Adrenal gland (tissue), 12 donors: ENCODE results near the gene LRRC8C. TPM values are rescaled to one million over a fixed set of nuclear protein-coding genes. Genes with fewer than 3 reads are reported as not detected.

Experiments used
- DNase-seq, 7 donors: peaks; one replicate each; pipeline ENCODE4 v3.0.0-alpha.2; 2019 to 2020
- H3K27ac ChIP-seq, 5 donors: fragments of 200-600 bp; sonication (generic) in 4 of 5; 1 replicate in 3 of 5; 2 replicates in 2 of 5; pipeline versions ENCODE4 v1.5.1 to v1.8.0; 2016 to 2020; ENCODE audit warnings: mild to moderate bottlenecking in 1 of 5
- H3K27me3 ChIP-seq: fragments of 200-600 bp; 2 replicates; pipeline ENCODE4 v1.8.0; 2021
- H3K36me3 ChIP-seq, 2 donors: fragments of 200-600 bp; replicated peaks in 1 of 2; 1 replicate in 1 of 2; 2 replicates in 1 of 2; pipeline versions ENCODE4 v1.5.1 to v1.8.0; 2018 to 2022
- H3K4me1 ChIP-seq, 2 donors: fragments of 200-600 bp; replicated peaks in 1 of 2; 1 replicate in 1 of 2; 2 replicates in 1 of 2; pipeline versions ENCODE4 v1.5.1 to v1.8.0; 2018 to 2021
- H3K4me3 ChIP-seq, 4 donors: fragments of 200-600 bp; sonication (generic) in 3 of 4; one replicate each; pipeline ENCODE4 v1.5.1; 2016 to 2018
- H3K9me3 ChIP-seq, 3 donors: fragments of 200-600 bp; sonication (generic) in 1 of 3; replicated peaks in 1 of 3; 1 replicate in 2 of 3; 2 replicates in 1 of 3; pipeline versions ENCODE4 v1.5.1 to v1.8.0; 2016 to 2021
- CTCF ChIP-seq, 6 experiments: fragments of 450-650 bp in 4 of 6; fragments of 200-600 bp in 2 of 6; sonication (generic) in 1 of 6; IDR thresholded peaks; 1 replicate in 5 of 6; 2 replicates in 1 of 6; pipeline versions ENCODE4 v1.5.1 to v1.8.0; 2016 to 2021; ENCODE audit warnings: antibody characterized with exemption in 6 of 6, mild to moderate bottlenecking in 2 of 6, moderate library complexity in 1 of 6
- POLR2A ChIP-seq, 2 donors: fragments of 450-650 bp; IDR thresholded peaks; one replicate each; pipeline ENCODE4 v1.6.1; 2017; ENCODE audit warnings: antibody characterized with exemption in 2 of 2, mild to moderate bottlenecking in 2 of 2, moderate library complexity in 1 of 2
- WGBS, 4 donors: extraction: QIAGEN DNeasy Blood & Tissue Kit in 2 of 4; methylation state at CpG; one replicate each; pipeline versions ENCODE4 v1.1.5 to v1.1.7; 2013 to 2017; 5-methylcytosine and 5-hydroxymethylcytosine counted together
- intact Hi-C, 2 donors: fragments of 100-400 bp; cut with DNase I; formaldehyde crosslinking; loops; one replicate each; pipeline versions ENCODE4 v1.14.1 to v1.15.0; 2022 to 2023
- polyA plus RNA-seq, 3 donors: library from polyadenylated mRNA; stranded (reverse); fragments of 200-250 nt in 2 of 3; fragments of 350-450 nt in 1 of 3; fragmentation: Illumina TruSeq in 1 of 3; extraction: RNeasy Lipid Tissue Mini Kit (QIAGEN cat#74804) in 1 of 3; gene quantifications; one replicate each; pipeline ENCODE4 v1.2.3, GENCODE V29; 2013 to 2014
- total RNA-seq, 9 donors: library from RNA; depleted of rRNA in 4 of 9; stranded (reverse); fragments of >200 nt in 4 of 9; fragments of 120-200 nt in 1 of 9; fragmentation: NEBNext Ultra II Directional in 1 of 9; extraction: Animal tissue kit (Norgen Biotek cat#: 25700) in 1 of 9; gene quantifications; one replicate each; pipeline versions ENCODE4 v1.1.0 to v1.2.4, GENCODE V29; 2013 to 2023
- donor health status: healthy with polysubstance abuse.
- donor health status: Bipolar disorder and iron deficiency.
- donor health status: DM: yes; HTN: yes; CAD: no.
- donor health status: DM: no; HTN: no; CAD: no.
- donor health status: DM: no; HTN: no; CAD: no.
- donor health status: DM: yes; HTN: yes; CAD: no.

LRRC8C gene
- total and polyA plus RNA-seq, 12 donors, result 6.5 to 33.6 (median 11.9) TPM

DNA sequence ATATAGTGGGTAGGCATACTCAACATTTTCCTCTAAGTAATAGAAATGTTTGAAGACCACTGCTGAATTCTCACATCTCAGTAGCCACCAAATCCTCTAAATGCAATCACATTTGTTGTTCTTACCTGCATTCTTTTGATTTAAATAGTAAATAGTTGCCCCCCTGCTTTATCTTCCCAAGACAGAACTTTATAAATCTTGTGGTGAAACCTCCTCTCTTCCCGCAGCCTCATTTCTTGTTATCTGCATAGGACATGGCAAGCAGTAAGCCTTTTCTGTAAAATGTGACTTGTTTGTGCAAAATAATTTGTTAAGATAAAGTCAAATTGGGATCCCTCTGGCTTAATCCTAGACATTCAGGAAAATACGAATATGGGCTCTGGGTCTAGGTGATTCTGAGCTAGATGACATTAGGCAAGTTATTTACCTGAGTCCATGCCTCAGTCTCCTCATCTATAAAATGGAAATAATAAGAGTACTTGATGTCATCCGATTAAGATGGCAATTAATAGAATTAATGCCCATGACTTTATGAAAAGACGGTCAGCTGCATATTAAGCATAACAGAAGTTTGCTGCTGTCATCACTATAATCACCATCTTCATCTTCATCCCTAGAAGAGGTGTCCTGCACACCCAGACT is 77.7 kb downstream of the LRRC8C start:
- TF ChIP-seq POLR2A (IDR thresholded peaks at IDR 0.05) (no peak), CTCF (IDR thresholded peaks at IDR 0.05) (no peak)
- Histone ChIP-seq H3K4me3 (no peak overlapping the region), H3K9me3 (no peaks in the 10 kb centered on the region), H3K36me3 (peaks cover 0 to 17% of the 10 kb centered on the region in 2 donors), H3K27me3 (no peaks in the 10 kb centered on the region), H3K4me1 (no peaks in the 10 kb centered on the region), H3K27ac (no peak overlapping the region)
- DNase-seq, result no peak
- intact Hi-C loops, result no loop called here
- WGBS, 4 donors, result 94 to 97% (median 94%) methylated on average over 4 of the region's 4 CpGs

DNA sequence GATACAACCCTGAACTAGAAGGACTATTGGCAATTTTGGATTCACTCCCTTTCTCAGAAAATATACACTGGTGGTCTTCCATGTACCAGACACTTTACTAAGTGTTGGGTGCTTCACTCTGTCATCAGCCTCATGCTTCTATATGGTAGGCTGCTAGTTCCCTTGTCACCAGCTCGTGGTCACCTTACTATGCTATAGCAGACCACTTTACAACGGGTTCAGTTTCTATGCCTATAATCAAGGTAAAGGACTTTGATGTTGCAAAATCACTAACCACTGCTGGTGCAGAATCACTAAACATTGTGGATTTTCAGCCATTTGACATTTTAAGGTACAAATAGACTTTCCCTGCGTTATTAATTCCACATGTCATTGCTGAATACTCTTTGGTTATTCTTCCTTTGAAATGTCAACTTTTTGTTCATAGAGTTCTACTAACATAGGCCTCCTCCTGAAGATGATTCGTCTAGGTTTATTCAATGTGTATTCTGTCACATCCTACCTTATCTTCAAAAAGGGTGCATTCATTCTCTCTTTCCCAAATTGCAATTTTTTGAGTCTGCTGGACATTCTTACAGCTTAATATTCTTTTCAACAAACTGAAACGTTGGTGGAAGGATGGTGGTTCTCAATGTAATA is 78.3 kb downstream of the LRRC8C start:
- Histone ChIP-seq H3K9me3 (no peaks in the 10 kb centered on the region), H3K36me3 (peaks cover 0 to 17% of the 10 kb centered on the region in 2 donors), H3K4me1 (no peaks in the 10 kb centered on the region), H3K4me3 (no peak overlapping the region), H3K27me3 (no peaks in the 10 kb centered on the region), H3K27ac (no peak overlapping the region)
- WGBS, 4 donors, result 88 to 93% (median 92%) methylated on average over 5 of the region's 5 CpGs
- no peak for TF ChIP-seq CTCF (IDR thresholded peaks at IDR 0.05)
- TF ChIP-seq POLR2A (IDR thresholded peaks at IDR 0.05), result no peak
- intact Hi-C loops, result no loop called here
- no peak for DNase-seq

GRCh38 chr1:89712420-89712819 is 79.5 kb downstream of the LRRC8C start:
- H3K27me3 ChIP-seq, result no peaks in the 10 kb centered on the region
- 94 to 96% (median 95%) methylated on average over 3 of the region's 3 CpGs for whole genome bisulfite sequencing, 4 donors
- no peak overlapping the region for H3K4me3 ChIP-seq
- peaks cover 0 to 17% of the 10 kb centered on the region in 2 donors for H3K36me3 ChIP-seq
- no peak overlapping the region for H3K27ac ChIP-seq
- no peaks in the 10 kb centered on the region for H3K9me3 ChIP-seq
- intact Hi-C loops, result no loop called here
- DNase-seq, result no peak
- TF ChIP-seq POLR2A (IDR thresholded peaks at IDR 0.05) (no peak), CTCF (IDR thresholded peaks at IDR 0.05) (no peak)
- no peaks in the 10 kb centered on the region for H3K4me1 ChIP-seq

GRCh38 chr1:89715677-89716076 is 82.8 kb downstream of the LRRC8C start:
- H3K27me3 ChIP-seq, result no peaks in the 10 kb centered on the region
- no peak for DNase-seq
- H3K9me3 ChIP-seq, result no peaks in the 10 kb centered on the region
- no peak overlapping the region for H3K27ac ChIP-seq
- H3K36me3 ChIP-seq, result peaks cover 0 to 13% of the 10 kb centered on the region in 2 donors
- 88 to 100% (median 92%) methylated on average over 1 of the region's 1 CpG for WGBS, 4 donors
- H3K4me1 ChIP-seq, result peaks cover 0 to 19% of the 10 kb centered on the region in 2 donors
- intact Hi-C loops, result no loop called here
- H3K4me3 ChIP-seq, result no peak overlapping the region
- no peak for TF ChIP-seq POLR2A (IDR thresholded peaks at IDR 0.05)
- no peak for TF ChIP-seq CTCF (IDR thresholded peaks at IDR 0.05)
